Cardiac muscle cell (in vitro differentiated cells and primary cell): ENCODE measurements around the gene RRP15. TPM values are rescaled to one million over a fixed set of nuclear protein-coding genes. Genes with fewer than 3 reads are reported as not detected.

Experiments used
- DNase-seq, 2 donors: peaks; one replicate each; pipeline versions ENCODE4 v3.0.0 to v3.0.0-alpha.2; 2010 to 2017; ENCODE audit warnings: low read depth in 1 of 2, low spot score in 1 of 2
- H3K27ac ChIP-seq: fragments of 200-600 bp; sonication (generic); 2 replicates; pipeline ENCODE4 v1.5.1; 2016
- H3K27me3 ChIP-seq: fragments of 200-600 bp; sonication (generic); 2 replicates; pipeline ENCODE4 v1.6.0; 2016; ENCODE audit warnings: control low read depth
- H3K36me3 ChIP-seq: fragments of 200-600 bp; sonication (generic); 2 replicates; pipeline ENCODE4 v1.5.1; 2016; ENCODE audit warnings: control low read depth
- H3K4me1 ChIP-seq: fragments of 200-600 bp; sonication (generic); 2 replicates; pipeline ENCODE4 v1.8.1; 2017; ENCODE audit warnings: low read depth, mild to moderate bottlenecking, mixed run types
- H3K4me3 ChIP-seq: fragments of 200-600 bp; sonication (generic); 2 replicates; pipeline ENCODE4 v1.5.1; 2016; ENCODE audit warnings: mild to moderate bottlenecking
- H3K9me3 ChIP-seq: fragments of 200-600 bp; sonication (generic); 2 replicates; pipeline ENCODE4 v1.5.1; 2017; ENCODE audit warnings: low read depth, mild to moderate bottlenecking, control low read depth
- polyA plus RNA-seq: library from polyadenylated mRNA; unstranded; fragments of >200 nt; fragmentation: Nextera tagmentation; extraction: Ambion mirVana; gene quantifications from 2 replicates; pipeline ENCODE4 v1.2.1, GENCODE V29; 2016
- total RNA-seq: library from RNA; depleted of rRNA; stranded (reverse); fragments of >200 nt; gene quantifications from 2 replicates; pipeline ENCODE4 v1.2.3, GENCODE V29; 2016
- TF ChIP-seq, protein P1 (sequence below): IDR thresholded peaks from 2 replicates; pipeline ENCODE4 v1.5.1; 2012; ENCODE audit warnings: low read depth, mild to moderate bottlenecking, low read length

Gene RRP15
- total and polyA plus RNA-seq, 2 experiments from 2014 or later, result 5.4 to 13.3 TPM

DNA sequence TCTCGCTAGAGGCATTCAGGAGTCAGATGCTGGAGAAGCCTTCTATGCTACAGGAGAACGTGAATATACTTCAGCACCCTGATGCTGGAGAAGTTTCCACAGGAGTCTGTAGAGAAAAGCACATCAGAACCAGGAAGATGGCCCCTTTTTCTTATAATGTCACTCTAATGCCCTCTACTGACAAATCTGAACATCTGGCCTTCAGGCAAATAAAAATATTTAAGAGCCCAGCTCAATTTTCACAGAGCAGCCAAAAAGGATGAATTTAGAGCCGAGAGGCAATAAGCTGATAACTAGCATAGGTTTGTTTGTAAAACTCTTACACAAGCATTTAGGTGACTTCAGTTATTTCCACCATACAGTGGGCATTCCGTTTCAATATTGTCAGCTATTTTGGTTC lies 3.8 kb upstream of the RRP15 start:
- H3K36me3 ChIP-seq, result no peaks in the 10 kb centered on the region
- H3K9me3 ChIP-seq, result no peaks in the 10 kb centered on the region
- no peak overlapping the region for H3K4me3 ChIP-seq
- H3K4me1 ChIP-seq, result peaks cover 6% of the 10 kb centered on the region
- H3K27me3 ChIP-seq, result no peaks in the 10 kb centered on the region
- DNase-seq, result no peak
- TF ChIP-seq, protein P1, sequence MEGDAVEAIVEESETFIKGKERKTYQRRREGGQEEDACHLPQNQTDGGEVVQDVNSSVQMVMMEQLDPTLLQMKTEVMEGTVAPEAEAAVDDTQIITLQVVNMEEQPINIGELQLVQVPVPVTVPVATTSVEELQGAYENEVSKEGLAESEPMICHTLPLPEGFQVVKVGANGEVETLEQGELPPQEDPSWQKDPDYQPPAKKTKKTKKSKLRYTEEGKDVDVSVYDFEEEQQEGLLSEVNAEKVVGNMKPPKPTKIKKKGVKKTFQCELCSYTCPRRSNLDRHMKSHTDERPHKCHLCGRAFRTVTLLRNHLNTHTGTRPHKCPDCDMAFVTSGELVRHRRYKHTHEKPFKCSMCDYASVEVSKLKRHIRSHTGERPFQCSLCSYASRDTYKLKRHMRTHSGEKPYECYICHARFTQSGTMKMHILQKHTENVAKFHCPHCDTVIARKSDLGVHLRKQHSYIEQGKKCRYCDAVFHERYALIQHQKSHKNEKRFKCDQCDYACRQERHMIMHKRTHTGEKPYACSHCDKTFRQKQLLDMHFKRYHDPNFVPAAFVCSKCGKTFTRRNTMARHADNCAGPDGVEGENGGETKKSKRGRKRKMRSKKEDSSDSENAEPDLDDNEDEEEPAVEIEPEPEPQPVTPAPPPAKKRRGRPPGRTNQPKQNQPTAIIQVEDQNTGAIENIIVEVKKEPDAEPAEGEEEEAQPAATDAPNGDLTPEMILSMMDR, result no peak
- H3K27ac ChIP-seq, result no peak overlapping the region

DNA sequence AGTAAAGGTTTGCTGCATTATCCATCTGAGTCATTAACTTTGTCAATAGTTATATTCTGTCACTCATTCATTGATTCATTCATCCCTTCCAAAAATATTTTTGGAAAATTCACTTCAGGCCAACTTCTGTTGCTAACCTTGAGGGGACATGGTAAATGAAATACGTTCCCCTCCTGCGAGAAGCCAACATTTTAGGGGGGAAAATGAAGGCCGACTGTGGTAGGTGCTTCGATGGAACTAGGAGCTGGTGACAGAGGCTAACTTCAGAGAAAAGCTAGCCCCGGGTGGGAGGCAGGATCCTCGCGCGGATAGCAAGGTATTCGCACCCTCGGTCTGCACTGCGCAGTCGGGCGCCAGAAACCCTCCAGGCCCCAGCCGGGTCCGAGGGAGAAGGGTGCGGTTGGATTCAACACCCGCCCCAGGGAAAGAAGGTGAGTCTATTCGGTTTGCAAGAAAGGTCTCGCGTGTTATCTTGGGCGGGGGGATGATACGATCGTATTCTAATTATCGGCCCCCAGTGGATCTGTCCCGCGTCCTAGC lies 646 bp upstream of the RRP15 start:
- Histone ChIP-seq H3K36me3 (no peaks in the 10 kb centered on the region), H3K4me3 (peak overlapping the region; percentile 47), H3K27me3 (no peaks in the 10 kb centered on the region), H3K27ac (peak overlapping the region; percentile 90), H3K4me1 (peaks cover 9% of the 10 kb centered on the region), H3K9me3 (no peaks in the 10 kb centered on the region)
- DNase-seq, result peak in 1 of 2 donors; percentile 4
- TF ChIP-seq, protein P1, result no peak

DNA sequence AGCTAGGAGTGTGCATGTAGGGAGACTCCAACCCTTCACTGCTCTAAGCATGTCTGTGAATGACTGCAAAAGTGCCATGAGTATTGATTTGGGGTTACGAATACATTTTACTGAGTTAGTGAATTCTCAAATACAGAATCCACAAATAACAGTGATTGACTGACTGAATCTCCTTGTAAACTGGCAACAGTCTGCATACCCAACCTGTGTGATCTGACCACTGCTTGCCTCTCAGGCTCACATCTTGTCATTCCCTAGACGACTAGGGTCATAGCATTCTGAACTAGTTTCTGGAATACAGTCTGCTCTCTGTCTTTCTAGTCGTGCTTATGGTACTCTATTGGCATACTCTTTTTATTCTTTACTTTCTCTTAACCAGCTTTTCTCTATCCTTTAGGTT lies 7.4 kb downstream of the RRP15 start:
- H3K27me3 ChIP-seq, result no peaks in the 10 kb centered on the region
- H3K4me1 ChIP-seq, result no peaks in the 10 kb centered on the region
- DNase-seq, result no peak
- H3K9me3 ChIP-seq, result no peaks in the 10 kb centered on the region
- no peak overlapping the region for H3K4me3 ChIP-seq
- no peak overlapping the region for H3K27ac ChIP-seq
- TF ChIP-seq, protein P1, result no peak
- no peaks in the 10 kb centered on the region for H3K36me3 ChIP-seq

DNA sequence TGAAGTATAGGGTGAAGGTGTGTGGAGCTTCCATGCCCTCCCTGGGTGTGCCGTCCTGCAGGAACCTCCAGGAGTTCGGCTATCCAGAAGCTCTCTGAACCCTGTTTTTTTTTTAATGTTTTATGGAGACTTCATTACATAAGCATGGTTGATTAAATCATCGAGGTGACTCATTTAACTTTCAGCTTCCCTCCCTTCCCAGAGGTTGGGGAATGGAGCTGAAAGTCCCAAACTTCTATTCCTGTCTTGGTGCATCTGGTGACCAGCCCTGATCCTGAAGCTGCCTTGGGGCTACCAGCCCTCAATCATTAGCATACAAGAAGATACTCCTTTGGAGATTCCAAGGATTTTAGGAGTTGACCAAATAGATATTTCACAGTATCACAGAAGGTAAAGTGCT lies 9.5 kb downstream of the RRP15 start:
- H3K4me1 ChIP-seq, result no peaks in the 10 kb centered on the region
- H3K36me3 ChIP-seq, result no peaks in the 10 kb centered on the region
- no peak overlapping the region for H3K27ac ChIP-seq
- no peak for DNase-seq
- no peak overlapping the region for H3K4me3 ChIP-seq
- H3K9me3 ChIP-seq, result no peaks in the 10 kb centered on the region
- TF ChIP-seq, protein P1, result no peak
- H3K27me3 ChIP-seq, result no peaks in the 10 kb centered on the region

GRCh38 chr1:218296162-218296561 lies 11.1 kb downstream of the RRP15 start:
- peaks cover 2% of the 10 kb centered on the region for H3K4me1 ChIP-seq
- H3K27ac ChIP-seq, result no peak overlapping the region
- TF ChIP-seq, protein P1, result no peak

More at GRCh38 chr1:218296162-218296561, 11.1 kb downstream of the RRP15 start:
- H3K4me3 ChIP-seq, result no peak overlapping the region
- no peak for DNase-seq
- no peaks in the 10 kb centered on the region for H3K27me3 ChIP-seq
- H3K9me3 ChIP-seq, result no peaks in the 10 kb centered on the region
- no peaks in the 10 kb centered on the region for H3K36me3 ChIP-seq
